Stimulated activated CD4-positive, alpha-beta T cell treated with anti-CD3 and anti-CD28 coated beads, Interleukin-15, amount 100 ng/mL, for 1 hour (primary cell): ENCODE results near the gene MRPL41.
"Not testable (repeated sequence)": the region's sequence is repeated elsewhere in the genome, so short reads cannot be mapped to it uniquely, and the experiment has no call there.

Experiments used
- DNase-seq, 2 donors: peaks; one replicate each; pipeline ENCODE4 v3.0.0-alpha.2; 2020; ENCODE audit warnings: low read depth in 1 of 2, low spot score in 1 of 2

MRPL41 gene

DNA sequence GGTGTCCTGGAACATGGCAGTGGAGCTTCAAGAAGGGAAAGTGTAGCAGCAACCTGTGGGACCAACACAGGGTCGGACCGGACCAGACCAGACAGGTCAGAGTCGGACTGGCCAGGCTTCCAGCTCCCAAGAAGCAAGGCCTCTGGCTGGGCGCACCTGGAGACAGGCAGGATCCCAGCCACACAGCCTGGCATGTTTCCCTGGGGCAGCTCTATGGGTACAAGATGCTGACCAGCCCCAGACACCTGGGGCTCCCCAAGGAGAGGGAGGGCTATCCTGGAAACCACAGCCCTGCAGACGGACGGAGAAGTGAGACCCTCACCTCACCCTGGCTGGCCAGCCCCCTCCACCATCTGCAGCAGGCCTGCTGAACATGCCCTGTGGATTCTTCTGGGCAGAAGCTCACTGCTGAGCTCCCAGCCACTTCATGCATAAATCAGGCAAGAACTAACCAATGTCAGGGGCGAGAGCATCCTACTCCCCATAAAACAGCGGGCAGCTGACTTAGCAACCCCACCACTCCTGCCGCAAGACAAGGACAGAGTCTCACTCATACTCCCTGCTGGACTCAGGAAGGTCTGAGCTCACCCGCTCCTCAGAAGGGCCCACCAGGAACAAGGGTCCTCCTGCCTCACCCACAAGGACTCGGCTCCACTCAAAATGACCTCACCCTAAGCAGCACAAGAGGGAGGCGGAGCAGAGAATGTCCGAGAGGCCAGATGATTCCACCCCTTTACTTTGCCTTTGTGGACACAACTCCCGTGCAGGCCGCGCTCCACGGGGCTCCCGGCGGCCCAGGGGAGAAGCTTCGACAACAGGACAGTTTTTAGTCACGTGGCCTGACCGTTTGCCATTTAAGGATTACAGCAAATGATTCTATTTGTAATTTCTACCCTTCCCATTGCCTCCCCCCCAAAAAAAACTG lies 29.9 kb downstream of the MRPL41 start:
- no peak for DNase-seq

DNA sequence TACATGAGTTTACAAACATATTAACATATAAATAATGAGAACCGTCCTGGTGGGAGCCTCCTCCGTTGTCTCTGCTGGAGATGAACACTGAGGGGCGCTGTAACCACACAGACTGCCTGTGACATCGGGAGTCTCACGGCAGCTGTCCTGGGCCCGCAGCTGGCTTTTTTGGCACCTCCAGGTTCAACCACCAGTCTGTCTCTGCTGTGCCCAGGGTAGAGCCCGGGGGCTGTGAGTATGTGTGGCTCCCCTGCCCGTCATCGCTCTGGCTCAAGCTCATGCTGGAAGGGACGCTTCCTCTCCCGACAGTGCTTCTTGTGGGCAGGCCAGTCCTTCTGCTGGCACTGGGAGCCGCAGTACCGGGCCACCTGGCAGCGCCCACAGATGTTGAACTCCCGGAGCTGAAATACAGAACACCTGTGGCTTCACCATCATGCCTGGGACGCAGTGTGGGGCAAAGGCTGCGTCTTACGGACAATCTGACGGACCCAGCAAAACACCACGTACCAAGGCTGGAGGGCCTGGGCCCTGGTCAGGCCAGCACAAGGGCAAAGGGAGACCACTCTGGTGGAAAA lies 30.7 kb downstream of the MRPL41 start:
- DNase-seq, result no peak

DNA sequence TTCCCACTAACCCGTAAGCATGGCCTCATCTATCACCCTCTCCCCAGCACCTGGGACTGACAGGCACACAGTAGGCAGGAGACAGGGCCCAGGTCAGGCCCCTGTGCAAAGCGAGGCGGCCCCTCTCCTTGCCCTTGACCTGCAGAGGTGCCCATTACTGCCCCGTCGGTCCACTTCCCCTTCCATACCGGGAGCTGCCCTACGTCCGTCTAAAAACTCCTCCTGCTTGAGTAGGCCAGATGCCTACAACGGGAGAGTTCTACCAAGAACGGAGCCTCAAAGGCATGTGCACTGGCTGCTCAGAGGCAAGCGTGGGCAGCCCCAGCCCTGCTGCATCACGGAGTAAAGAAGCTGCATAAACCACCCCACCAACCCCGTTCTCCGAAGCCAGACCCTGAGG lies 31.7 kb downstream of the MRPL41 start:
- no peak for DNase-seq

DNA sequence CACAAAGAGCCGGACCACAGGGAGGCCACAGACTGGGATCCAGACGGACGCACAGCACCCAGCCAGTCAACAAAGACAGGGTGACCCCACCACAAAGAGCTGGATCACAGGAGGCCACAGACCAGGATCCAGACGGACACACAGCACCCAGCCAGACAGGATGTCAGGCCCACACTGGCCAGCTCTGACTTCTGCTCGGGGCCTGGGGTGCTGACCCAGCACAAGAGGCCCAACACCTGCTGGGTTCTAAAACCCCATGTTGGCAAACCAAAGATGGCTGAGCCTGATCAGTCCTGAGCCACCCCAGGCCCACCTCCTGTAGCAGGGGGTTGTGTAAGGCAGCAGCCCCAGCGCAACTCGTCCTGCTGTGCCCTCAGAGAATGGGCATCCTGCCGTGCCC lies 32.3 kb downstream of the MRPL41 start:
- no peak for DNase-seq

DNA sequence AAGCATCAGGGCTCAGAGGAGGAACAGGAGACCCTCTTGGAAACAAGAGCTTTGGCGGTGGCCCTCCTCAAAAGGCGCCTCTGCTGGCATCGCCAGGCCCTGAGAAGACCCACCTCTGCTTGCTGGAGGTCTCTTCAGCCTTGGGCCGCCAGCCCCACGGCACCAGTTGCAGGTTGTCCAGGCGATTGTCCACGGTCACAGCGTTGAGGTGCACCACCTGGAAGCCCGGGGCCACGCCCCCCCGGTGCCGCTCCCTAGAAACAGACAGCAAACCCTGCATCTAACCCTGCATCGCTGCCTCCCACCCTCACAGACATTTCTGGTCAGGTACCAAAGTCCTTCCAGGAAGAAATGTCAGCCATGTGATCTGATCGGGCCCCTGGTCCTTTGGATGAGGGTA lies 35.2 kb downstream of the MRPL41 start:
- no peak for DNase-seq

DNA sequence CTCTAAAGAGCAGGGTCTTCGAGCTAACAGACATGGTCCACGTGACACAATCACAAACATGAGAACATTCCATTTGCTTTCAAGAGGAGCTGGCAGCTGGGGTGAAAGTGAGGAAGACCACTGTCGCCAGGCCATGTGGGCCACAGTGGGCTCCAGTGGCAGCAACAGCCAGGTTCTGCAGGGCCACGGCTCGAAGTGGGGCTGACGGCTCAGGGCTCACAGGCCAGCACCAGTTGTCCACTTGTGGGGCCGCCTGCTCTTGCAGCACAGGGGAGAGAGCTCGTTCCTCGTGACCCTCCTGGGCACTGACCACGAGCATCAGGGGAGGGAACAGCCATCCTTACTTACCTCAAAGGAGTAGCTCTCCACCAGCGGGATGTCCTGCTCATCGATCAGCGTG lies 36.6 kb downstream of the MRPL41 start:
- no peak for DNase-seq

DNA sequence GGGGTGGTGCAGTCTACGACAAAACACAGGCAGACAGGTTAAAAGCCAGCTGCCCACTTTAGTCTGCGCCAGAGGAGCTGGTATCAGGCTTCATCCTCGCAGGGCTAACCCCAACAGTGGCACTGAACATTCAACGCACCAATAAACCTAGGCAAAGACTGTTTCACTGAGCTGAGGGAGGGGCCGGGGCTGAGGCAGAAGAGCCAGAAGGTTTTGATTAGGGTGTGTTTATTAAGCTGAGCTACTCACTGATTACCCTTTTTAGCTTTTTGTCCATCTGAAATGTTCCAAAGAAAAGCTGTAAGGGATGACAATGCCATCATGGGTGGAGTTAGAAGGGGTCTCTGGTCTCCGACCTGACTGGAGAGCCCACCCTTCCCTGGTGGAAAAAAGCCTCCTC lies 37.2 kb downstream of the MRPL41 start:
- no peak for DNase-seq

DNA sequence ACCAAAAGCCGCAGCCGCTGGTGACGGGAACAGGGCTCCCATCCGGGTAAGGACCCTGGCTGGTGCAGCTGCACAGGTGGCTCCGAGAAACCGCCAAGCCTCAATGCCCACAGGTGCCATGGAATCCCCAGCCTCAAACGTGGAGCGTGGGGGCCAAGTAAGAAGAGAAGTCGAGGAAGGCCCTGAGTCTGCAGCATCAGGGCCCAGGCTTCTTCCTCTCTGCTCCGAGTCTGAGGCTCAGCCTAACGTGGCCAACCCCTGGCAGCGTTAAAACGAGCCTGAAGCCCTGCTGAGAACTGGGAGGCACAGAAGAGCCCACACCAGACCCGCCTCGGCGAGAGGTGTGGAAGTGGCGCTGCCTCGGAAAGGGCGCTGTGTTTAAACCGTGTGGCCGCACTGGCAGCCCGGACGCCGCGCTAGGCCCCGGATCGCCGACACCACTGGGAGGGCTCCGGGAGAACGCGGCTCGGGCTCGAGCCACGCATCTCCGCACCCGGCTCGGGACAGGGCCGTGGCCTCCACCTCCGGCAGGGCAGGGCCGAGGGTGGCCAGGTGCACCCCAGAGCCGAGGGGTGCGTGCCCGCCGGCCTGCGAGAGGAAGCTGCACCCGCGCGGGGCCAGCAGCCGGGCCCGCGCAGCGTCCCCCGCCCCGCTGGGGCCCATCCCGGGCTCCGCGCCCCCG lies 37.9 kb downstream of the MRPL41 start:
- no peak for DNase-seq

DNA sequence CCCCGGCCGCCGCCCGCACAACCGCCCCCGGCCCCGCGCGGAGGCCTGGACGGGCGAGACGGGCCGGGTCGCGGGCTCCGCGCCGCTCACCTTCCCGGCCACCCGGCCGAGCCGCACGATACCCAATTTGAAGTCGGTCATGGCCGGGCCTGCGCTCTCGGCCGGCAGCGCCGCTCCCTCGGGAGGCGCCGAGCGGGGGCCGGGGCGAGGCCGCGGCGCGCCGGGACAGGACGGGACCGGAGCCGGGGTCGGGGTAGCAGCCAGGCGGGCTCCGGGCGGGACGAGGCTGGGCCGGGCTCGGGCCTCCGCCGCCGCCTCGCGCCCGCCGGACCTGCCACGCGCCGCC lies 38.4 kb downstream of the MRPL41 start:
- no peak for DNase-seq

DNA sequence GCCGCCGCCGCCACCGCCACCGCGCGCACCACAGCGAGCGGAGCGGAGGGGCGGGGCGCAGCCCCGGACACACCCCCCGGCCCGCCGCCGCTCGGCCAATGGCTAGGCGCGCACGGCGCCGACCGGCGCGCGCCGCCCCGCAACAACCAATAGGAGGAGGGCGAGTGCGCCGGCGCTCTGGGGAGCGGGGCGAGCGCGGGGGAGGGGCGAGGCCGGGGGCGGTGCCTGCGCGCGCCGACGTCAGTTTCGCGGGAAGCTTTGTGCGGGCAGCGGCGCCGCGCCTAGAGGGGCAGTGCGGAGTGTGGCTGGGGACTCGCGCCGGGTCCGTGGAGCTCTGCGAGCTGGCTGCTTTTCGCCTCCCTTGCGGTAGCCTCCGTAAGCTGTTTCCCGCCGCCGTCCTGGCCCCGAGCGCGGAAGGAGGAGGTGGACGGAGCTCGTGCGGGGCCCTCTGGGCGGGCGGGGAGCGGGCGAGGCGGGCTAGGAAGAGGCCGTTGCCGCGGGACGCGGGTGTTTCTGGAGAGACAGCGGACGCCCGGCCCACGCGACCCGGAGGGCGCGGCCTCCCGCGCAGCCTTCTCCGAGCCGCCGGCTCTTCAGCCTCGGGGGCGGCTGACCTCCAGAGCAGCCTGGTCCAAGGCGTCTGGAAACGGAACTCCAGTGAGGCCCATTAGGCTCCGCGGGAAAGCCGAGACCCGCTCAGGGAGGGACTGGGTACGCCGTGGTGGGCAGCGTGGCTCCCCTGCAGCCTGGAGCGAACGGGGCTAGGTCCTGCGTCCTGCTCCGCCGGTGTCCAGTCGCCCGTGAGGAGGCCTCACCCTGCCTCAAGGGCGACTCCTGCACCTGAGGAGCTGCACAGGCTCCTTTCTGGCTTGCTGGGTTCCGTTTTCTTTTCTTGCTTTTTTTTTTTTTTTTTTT lies 39.0 kb downstream of the MRPL41 start, which contains the start of gene ZMYND19:
Gene ZMYND19, minus strand, starts transcription at position 44 of the 915 bp plus-strand sequence. CDS start 249 bp downstream, outside the sequence.
- peak; percentile 89 to 90 for DNase-seq

DNA sequence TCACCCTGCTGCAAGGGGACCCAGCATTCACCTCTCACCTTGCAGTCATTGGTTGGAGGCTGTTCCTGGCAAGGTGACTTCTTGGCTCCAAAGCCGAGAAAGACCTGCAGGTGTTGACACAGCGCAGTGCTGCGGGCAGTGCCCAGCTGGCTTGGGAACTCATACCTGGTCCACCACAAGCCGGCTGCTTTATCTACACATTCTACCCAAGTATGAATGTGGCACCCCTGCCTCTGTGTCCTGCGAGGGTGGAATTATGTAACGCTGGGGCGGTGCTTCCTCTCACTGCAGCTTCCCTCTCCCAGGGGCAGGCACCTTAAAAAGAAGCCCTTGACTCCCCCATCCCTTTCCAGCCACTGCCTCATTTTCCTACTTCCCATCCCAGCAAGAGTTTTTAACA lies 41.1 kb downstream of the MRPL41 start:
- DNase-seq, result no peak

DNA sequence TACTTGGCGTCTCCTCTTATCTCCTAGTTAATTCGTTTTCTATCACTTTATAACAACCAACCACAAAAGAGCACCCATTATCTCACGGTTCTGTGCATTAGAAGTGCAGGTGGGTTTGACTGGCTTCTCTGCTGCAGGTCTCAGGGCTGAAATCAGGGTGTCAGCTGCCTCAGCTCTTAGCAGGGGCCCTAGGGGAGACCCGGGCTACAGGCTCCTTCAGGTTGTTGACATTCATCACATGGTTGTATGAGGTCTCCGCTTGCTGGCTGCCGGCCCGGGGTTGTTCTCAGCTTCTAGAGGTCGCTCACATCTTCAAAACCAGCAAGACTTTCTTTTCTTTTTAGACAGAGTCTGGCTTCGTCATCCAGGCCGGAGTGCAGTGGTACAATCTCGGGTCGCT lies 41.5 kb downstream of the MRPL41 start:
- DNase-seq, result no peak

DNA sequence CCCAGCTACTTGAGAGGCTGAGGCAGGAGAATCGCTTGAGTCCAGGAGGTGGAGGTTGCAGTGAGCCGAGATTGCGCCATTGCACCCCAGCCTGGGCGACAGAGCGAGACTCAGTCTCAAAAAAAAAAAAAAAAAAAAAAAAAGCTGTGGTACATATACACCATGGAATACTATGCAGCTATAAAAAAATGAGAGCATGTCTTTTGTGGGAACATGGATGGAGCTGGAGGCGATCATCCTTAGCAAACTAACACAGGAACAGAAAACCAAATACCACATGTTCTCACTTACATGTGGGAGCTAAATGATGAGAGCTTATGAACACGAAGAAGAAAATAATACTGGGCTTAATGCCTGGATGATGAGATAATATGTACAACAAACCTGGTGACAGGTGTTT lies 44.9 kb downstream of the MRPL41 start:
- not testable (repeated sequence) for DNase-seq

DNA sequence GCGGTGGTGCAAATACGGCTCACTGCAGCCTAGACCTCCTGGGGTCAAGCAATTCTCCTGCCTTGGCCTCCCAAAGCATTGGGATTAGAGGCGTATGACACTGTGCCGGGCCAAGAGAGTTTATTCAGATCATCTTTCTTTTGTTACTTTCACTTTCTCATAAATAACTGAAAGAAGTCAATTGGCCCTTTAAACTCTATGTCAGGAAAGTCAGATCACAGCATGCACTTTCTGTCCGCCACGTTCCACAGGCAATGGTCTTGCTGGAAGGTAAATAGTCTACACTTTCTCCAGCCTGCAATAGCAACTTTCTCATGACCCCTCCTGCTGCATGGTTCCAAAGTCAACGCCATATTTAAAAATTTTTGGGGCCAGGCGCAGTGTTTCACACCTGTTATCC lies 47.3 kb downstream of the MRPL41 start:
- no peak for DNase-seq
